SKM-1 treated with dmso at 0.1 percent for 144 hours (cell line): Measurements from ENCODE around the gene THRB.
"Not testable (repeated sequence)": the region's sequence is repeated elsewhere in the genome, so short reads cannot be mapped to it uniquely, and the experiment has no call there.

ENCODE experiments used
- DNase-seq: peaks from one replicate; lab custom pipeline; 2025; ENCODE audit not compliant: unreplicated experiment; lab: John Stamatoyannopoulos, UW

The THRB gene

GRCh38 chr3:24407980-24408680 lies 86.5 kb downstream of the THRB start:
- DNase-seq = no peak

- no peak for DNase-seq
These were observed 87.8 kb downstream of the THRB start for GRCh38 chr3:24406900-24407299.

- no peak for DNase-seq
These were observed 89.6 kb downstream of the THRB start for GRCh38 chr3:24405057-24405456.

- DNase-seq = no peak
These were observed 92.9 kb downstream of the THRB start for GRCh38 chr3:24401811-24402185.

- no peak for DNase-seq
These were observed 93.4 kb downstream of the THRB start for GRCh38 chr3:24401090-24401810.

GRCh38 chr3:24400450-24400849 lies 94.2 kb downstream of the THRB start:
- DNase-seq = no peak

GRCh38 chr3:24400015-24400414 lies 94.6 kb downstream of the THRB start:
- DNase-seq = no peak

- no peak for DNase-seq
These were observed 95.0 kb downstream of the THRB start for GRCh38 chr3:24399614-24400013.

- not testable (repeated sequence) for DNase-seq
These were observed 95.9 kb downstream of the THRB start for GRCh38 chr3:24398712-24399111.

GRCh38 chr3:24396338-24396737 lies 98.3 kb downstream of the THRB start:
- DNase-seq = no peak

GRCh38 chr3:24394754-24395153 lies 99.9 kb downstream of the THRB start:
- DNase-seq = no peak

- no peak for DNase-seq
These were observed 101.3 kb downstream of the THRB start for GRCh38 chr3:24393316-24393715.

- DNase-seq = no peak
These were observed 104.2 kb downstream of the THRB start for GRCh38 chr3:24390169-24391130.

- DNase-seq = no peak
These were observed 105.3 kb downstream of the THRB start for GRCh38 chr3:24389108-24390090.

GRCh38 chr3:24388611-24389010 lies 106.0 kb downstream of the THRB start:
- no peak for DNase-seq

- DNase-seq = no peak
These were observed 106.5 kb downstream of the THRB start for GRCh38 chr3:24388159-24388558.

- DNase-seq = no peak
These were observed 107.2 kb downstream of the THRB start for GRCh38 chr3:24387493-24387892.

GRCh38 chr3:24387000-24387399 lies 107.7 kb downstream of the THRB start:
- no peak for DNase-seq

- no peak for DNase-seq
These were observed 108.2 kb downstream of the THRB start for GRCh38 chr3:24386458-24386857.

- no peak for DNase-seq
These were observed 109.5 kb downstream of the THRB start for GRCh38 chr3:24385012-24385615.
